ENCODE measurements around the gene CEP57L1. TPM values are rescaled to one million over a fixed set of nuclear protein-coding genes. Genes with fewer than 3 reads are reported as not detected.

CEP57L1 gene
- total and polyA plus RNA-seq, 2 donors (not counting 1 experiment from before 2014, with no cell fraction given): 3.1 to 8.8 TPM

- Histone ChIP-seq H2AFZ (ENCODE audit: insufficient read depth, low read depth, low read length, poor library complexity, severe bottlenecking) (no peak overlapping the region), H3K9me3 (ENCODE audit: control extremely low read depth in 1 of 3, control insufficient read depth in 2 of 3, insufficient read depth in 1 of 3, low read length in 2 of 3) (no peaks in the 10 kb centered on the region), H3K27ac (ENCODE audit: low read length in 2 of 2) (no peak overlapping the region), H3K4me1 (ENCODE audit: control insufficient read depth in 2 of 2, insufficient read depth in 2 of 2, low read length in 2 of 2) (peaks cover 21 to 25% of the 10 kb centered on the region in 2 donors), H4K20me1 (ENCODE audit: control insufficient read depth, insufficient read depth, low read length, poor library complexity, severe bottlenecking) (no peaks in the 10 kb centered on the region), H3K79me2 (ENCODE audit: control insufficient read depth, insufficient read depth, low read length) (peaks cover 23% of the 10 kb centered on the region), H3K9ac (ENCODE audit: low read length) (no peak overlapping the region), H3K27me3 (replicated peaks in 1 of 4; ENCODE audit: control extremely low read depth in 1 of 4, control insufficient read depth in 3 of 4, insufficient read depth in 4 of 4, low read length in 3 of 4) (no peaks in the 10 kb centered on the region), H3K36me3 (replicated peaks in 1 of 2; ENCODE audit: control extremely low read depth in 1 of 2, control insufficient read depth in 1 of 2, extremely low read depth in 1 of 2, insufficient read depth in 2 of 2, low read length in 1 of 2) (no peaks in the 10 kb centered on the region), H3K4me3 (ENCODE audit: control extremely low read depth in 1 of 5, extremely low read depth in 1 of 5, insufficient read depth in 1 of 5, low read depth in 2 of 5, low read length in 4 of 5) (no peak overlapping the region), H3K4me2 (replicated peaks; ENCODE audit: low read depth, low read length, poor library complexity, severe bottlenecking) (no peak overlapping the region)
- ATAC-seq (ENCODE audit: low read depth) (no peak), DNase-seq (no peak)
- intact Hi-C loops (cut with micrococcal nuclease): no loop called here
- Mint-ChIP-seq H3K27me3 (no peaks in the 10 kb centered on the region), H3K27ac (no peak overlapping the region), H3K4me1 (peaks cover 37% of the 10 kb centered on the region), H3K4me3 (no peak overlapping the region), H3K9me3 (ENCODE audit: insufficient read depth) (no peaks in the 10 kb centered on the region)
- ChIA-PET CTCF (no interaction called here), POLR2A (no interaction called here)
- TF ChIP-seq EZH2 (IDR thresholded peaks at IDR 0.05; ENCODE audit: borderline replicate concordance, insufficient read depth, low read depth, low read length, poor library complexity, severe bottlenecking) (no peak), CTCF (IDR thresholded peaks at IDR 0.05) (no peak)
Measured at GRCh38 chr6:109056661-109057060, 38.6 kb upstream of the CEP57L1 start.

- no peaks in the 10 kb centered on the region for H3K9me3 Mint-ChIP-seq (ENCODE audit: insufficient read depth)
- Histone ChIP-seq H3K4me3 (ENCODE audit: control extremely low read depth in 1 of 5, extremely low read depth in 1 of 5, insufficient read depth in 1 of 5, low read depth in 2 of 5, low read length in 4 of 5) (no peak overlapping the region), H2AFZ (ENCODE audit: insufficient read depth, low read depth, low read length, poor library complexity, severe bottlenecking) (no peak overlapping the region), H3K4me1 (ENCODE audit: control insufficient read depth in 2 of 2, insufficient read depth in 2 of 2, low read length in 2 of 2) (peaks cover 7 to 9% of the 10 kb centered on the region in 2 donors), H4K20me1 (ENCODE audit: control insufficient read depth, insufficient read depth, low read length, poor library complexity, severe bottlenecking) (no peaks in the 10 kb centered on the region), H3K9ac (ENCODE audit: low read length) (no peak overlapping the region), H3K27me3 (replicated peaks in 1 of 4; ENCODE audit: control extremely low read depth in 1 of 4, control insufficient read depth in 3 of 4, insufficient read depth in 4 of 4, low read length in 3 of 4) (no peaks in the 10 kb centered on the region), H3K36me3 (replicated peaks in 1 of 2; ENCODE audit: control extremely low read depth in 1 of 2, control insufficient read depth in 1 of 2, extremely low read depth in 1 of 2, insufficient read depth in 2 of 2, low read length in 1 of 2) (no peaks in the 10 kb centered on the region), H3K79me2 (ENCODE audit: control insufficient read depth, insufficient read depth, low read length) (peaks cover 22% of the 10 kb centered on the region), H3K27ac (ENCODE audit: low read length in 2 of 2) (no peak overlapping the region), H3K9me3 (ENCODE audit: control extremely low read depth in 1 of 3, control insufficient read depth in 2 of 3, insufficient read depth in 1 of 3, low read length in 2 of 3) (no peaks in the 10 kb centered on the region), H3K4me2 (replicated peaks; ENCODE audit: low read depth, low read length, poor library complexity, severe bottlenecking) (no peak overlapping the region)
- peaks cover 24% of the 10 kb centered on the region for H3K4me1 Mint-ChIP-seq
- ATAC-seq (ENCODE audit: low read depth) (no peak), DNase-seq (no peak)
- POLR2A ChIA-PET: no interaction called here
- no peaks in the 10 kb centered on the region for H3K27me3 Mint-ChIP-seq
- H3K4me3 Mint-ChIP-seq: no peak overlapping the region
- WGBS (ENCODE audit: insufficient coverage): no CpG with 5 or more reads among the region's 2 CpGs
- no peak overlapping the region for H3K27ac Mint-ChIP-seq
- intact Hi-C loops (cut with micrococcal nuclease): no loop called here
- no peak for TF ChIP-seq EZH2 (IDR thresholded peaks at IDR 0.05; ENCODE audit: borderline replicate concordance, insufficient read depth, low read depth, low read length, poor library complexity, severe bottlenecking)
- CTCF ChIA-PET: interaction anchor here (1.1 to 2.6 kb wide), 2 partner anchors 13 to 14 kb away, joined by 3 to 8 read pairs; no protein-coding TSS in a partner anchor
Measured at GRCh38 chr6:109058620-109059019, 36.7 kb upstream of the CEP57L1 start.

All from B cell (primary cell).